Kidney (tissue), 14 donors: Measurements from ENCODE around the gene PYGB. TPM values are rescaled to one million over a fixed set of nuclear protein-coding genes. Genes with fewer than 3 reads are reported as not detected.
A peak's percentile ranks its signal among the peaks of the same experiment; 100 is the strongest.
"Not testable (repeated sequence)": the region's sequence is repeated elsewhere in the genome, so short reads cannot be mapped to it uniquely, and the experiment has no call there.

ENCODE experiments used
- DNase-seq, 5 donors: peaks; one replicate each; pipeline ENCODE4 v3.0.0-alpha.2; 2013 to 2020
- FAIRE-seq: peaks from 2 replicates; lab custom pipeline; 2012; peaks lifted over from hg19 to GRCh38; lab: Jason Lieb, UNC
- H3K27ac ChIP-seq, 2 donors: one replicate each; pipeline ENCODE4 v1.7.0; 2013; ENCODE audit warnings: low read depth in 2 of 2, low read length in 2 of 2, inconsistent platforms in 1 of 2
- H3K27me3 ChIP-seq: one replicate; pipeline ENCODE4 v1.7.1; 2013; ENCODE audit warnings: low read length, inconsistent platforms; ENCODE audit not compliant: control insufficient read depth, insufficient read depth
- H3K36me3 ChIP-seq, 3 donors: one replicate each; pipeline versions ENCODE4 v1.7.0 to v1.7.1; 2013; ENCODE audit warnings: low read length in 3 of 3, control low read depth in 1 of 3, inconsistent platforms in 1 of 3; ENCODE audit not compliant: insufficient read depth in 3 of 3, control insufficient read depth in 2 of 3
- H3K4me1 ChIP-seq, 3 donors: one replicate each; pipeline versions ENCODE4 v1.7.0 to v1.7.1; 2013; ENCODE audit warnings: low read length in 3 of 3, inconsistent platforms in 1 of 3, low read depth in 1 of 3; ENCODE audit not compliant: control insufficient read depth in 2 of 3, insufficient read depth in 2 of 3
- H3K4me3 ChIP-seq, 3 donors: one replicate each; pipeline versions ENCODE4 v1.7.0 to v1.8.1; 2013; ENCODE audit warnings: low read length in 3 of 3, control low read depth in 1 of 3, inconsistent platforms in 1 of 3
- H3K9ac ChIP-seq, 3 donors: one replicate each; pipeline versions ENCODE4 v1.7.0 to v1.7.1; 2013; ENCODE audit warnings: low read length in 3 of 3, control low read depth in 1 of 3, inconsistent platforms in 1 of 3
- H3K9me3 ChIP-seq, 3 donors: one replicate each; pipeline versions ENCODE4 v1.7.0 to v1.7.1; 2013; ENCODE audit warnings: low read length in 3 of 3, control low read depth in 1 of 3, inconsistent platforms in 1 of 3; ENCODE audit not compliant: control insufficient read depth in 2 of 3, insufficient read depth in 1 of 3
- intact Hi-C: fragments of 100-400 bp; cut with DNase I; formaldehyde crosslinking; loops from one replicate; pipeline ENCODE4 v1.11.1; 2022
- polyA plus RNA-seq: library from polyadenylated mRNA; stranded (reverse); fragments of 350-450 nt; fragmentation: Illumina TruSeq; extraction: RNeasy Lipid Tissue Mini Kit (QIAGEN cat#74804); gene quantifications from one replicate; pipeline ENCODE4 v1.2.3, GENCODE V29; 2014; ENCODE audit warnings: low read depth, low replicate concordance; ENCODE audit not compliant: insufficient read depth
- total RNA-seq: library from RNA; stranded (reverse); fragmentation: NEBNext Ultra II Directional; extraction: Animal tissue kit (Norgen Biotek cat#: 25700); gene quantifications from one replicate; pipeline ENCODE4 v1.2.1, GENCODE V29; 2021
- TF ChIP-seq, protein P1 (sequence below): IDR thresholded peaks from 3 replicates; pipeline ENCODE4 v1.5.1; 2012; ENCODE audit warnings: mild to moderate bottlenecking, moderate library complexity, borderline replicate concordance; ENCODE audit not compliant: insufficient read depth; ENCODE audit errors: extremely low read depth
- donor health status: control.
- donor health status: control.
- donor health status: control.
- donor health status: control.
- donor health status: control.
- donor health status: DM: yes; HTN: yes; CAD: no.
- donor health status: Normal renal cell carcinoma (clear cell type).

The PYGB gene
- total and polyA plus RNA-seq, 2 donors from 2014 or later = 50.9 to 176 TPM

DNA sequence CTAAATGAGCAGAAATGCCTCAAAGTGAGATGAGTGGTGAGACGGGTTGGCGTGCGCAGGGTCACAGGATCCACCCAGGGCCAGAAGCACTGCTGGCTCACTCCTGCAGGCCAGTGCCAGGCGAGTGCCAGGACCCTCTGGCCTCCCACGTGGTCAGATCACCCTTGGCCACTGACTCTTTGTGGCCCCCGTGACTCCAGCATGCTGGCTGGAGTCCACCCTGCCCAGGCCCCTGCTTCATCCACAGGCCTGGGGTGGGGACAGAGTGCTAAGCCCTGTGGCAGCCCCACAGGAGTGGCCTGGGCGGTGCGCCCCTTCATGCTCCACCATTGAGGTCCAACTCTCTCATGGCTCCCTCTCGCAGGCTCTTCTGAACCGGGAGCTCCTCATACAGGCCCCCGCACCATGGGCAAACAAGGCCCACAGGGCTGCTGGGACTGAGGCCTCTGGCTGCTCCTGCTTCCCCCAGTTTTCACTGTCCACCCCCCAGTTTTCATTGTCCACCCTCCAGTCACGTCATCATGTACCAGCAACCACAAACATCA lies 81.1 kb downstream of the PYGB start:
- Histone ChIP-seq H3K27me3 (no peaks in the 10 kb centered on the region), H3K4me1 (peaks cover 0 to 17% (median 2%) of the 10 kb centered on the region in 3 donors), H3K27ac (no peak overlapping the region), H3K9me3 (no peaks in the 10 kb centered on the region), H3K9ac (no peak overlapping the region), H3K4me3 (no peak overlapping the region), H3K36me3 (no peaks in the 10 kb centered on the region)
- TF ChIP-seq, protein P1, sequence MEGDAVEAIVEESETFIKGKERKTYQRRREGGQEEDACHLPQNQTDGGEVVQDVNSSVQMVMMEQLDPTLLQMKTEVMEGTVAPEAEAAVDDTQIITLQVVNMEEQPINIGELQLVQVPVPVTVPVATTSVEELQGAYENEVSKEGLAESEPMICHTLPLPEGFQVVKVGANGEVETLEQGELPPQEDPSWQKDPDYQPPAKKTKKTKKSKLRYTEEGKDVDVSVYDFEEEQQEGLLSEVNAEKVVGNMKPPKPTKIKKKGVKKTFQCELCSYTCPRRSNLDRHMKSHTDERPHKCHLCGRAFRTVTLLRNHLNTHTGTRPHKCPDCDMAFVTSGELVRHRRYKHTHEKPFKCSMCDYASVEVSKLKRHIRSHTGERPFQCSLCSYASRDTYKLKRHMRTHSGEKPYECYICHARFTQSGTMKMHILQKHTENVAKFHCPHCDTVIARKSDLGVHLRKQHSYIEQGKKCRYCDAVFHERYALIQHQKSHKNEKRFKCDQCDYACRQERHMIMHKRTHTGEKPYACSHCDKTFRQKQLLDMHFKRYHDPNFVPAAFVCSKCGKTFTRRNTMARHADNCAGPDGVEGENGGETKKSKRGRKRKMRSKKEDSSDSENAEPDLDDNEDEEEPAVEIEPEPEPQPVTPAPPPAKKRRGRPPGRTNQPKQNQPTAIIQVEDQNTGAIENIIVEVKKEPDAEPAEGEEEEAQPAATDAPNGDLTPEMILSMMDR = no peak
- no peak for DNase-seq
- no peak for FAIRE-seq
- intact Hi-C loops = no loop called here

DNA sequence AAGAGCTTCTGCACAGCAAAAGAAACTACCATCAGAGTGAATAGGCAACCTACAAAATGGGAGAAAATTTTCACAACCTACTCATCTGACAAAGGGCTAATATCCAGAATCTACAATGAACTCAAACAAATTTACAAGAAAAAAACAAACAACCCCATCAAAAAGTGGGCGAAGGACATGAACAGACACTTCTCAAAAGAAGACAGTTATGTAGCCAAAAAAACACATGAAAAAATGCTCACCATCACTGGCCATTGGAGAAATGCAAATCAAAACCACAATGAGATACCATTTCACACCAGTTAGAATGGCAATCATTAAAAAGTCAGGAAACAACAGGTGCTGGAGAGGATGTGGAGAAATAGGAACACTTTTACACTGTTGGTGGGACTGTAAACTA lies 87.1 kb downstream of the PYGB start:
- H3K27me3 ChIP-seq, FAIRE-seq, H3K4me3 ChIP-seq, H3K9ac ChIP-seq, DNase-seq, H3K9me3 ChIP-seq, H3K36me3 ChIP-seq, H3K27ac ChIP-seq, intact Hi-C loops: not testable (repeated sequence)
- peaks cover 0 to 14% (median 10%) of the 10 kb centered on the region in 3 donors for H3K4me1 ChIP-seq

DNA sequence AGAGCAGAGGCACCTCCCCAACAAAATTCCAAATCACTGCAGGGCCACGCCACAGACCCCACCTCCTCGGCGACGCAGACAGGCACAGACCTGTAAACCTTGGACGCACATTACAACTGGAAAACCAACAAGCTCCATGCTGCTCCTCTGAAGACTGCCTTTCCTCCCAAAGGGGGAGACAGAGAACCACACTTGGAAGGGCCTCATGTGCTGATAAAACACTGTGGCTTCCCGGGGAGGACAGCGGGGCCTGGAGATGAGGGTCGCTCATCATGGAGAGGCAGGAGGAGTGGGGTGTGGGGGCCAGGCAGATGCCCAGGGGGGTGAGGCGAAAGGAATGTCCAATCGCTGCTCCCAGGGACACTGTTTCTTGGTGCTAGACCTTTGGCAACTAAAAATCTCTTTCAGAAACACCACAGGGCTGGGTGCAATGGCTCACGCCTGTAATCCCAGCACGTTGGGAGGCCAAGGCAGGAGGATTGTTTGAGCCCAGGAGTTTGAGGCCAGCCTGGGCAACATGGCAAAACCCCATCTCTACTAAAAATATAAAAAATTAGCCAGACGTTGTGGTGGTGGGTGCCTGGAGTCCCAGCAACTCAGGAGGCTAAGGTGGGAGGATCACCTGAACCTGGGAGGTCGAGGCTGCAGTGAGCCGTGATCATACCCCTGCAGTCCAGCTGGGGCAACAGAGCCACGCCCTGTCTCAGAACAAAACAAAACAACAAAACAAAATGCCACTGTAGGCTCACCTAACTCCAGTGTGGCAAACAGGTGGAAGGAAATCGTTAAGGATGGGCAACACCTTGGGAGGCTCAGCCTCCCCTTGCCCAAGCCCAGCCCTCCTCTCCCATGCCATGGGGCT lies 88.9 kb downstream of the PYGB start:
- TF ChIP-seq, protein P1 = peak; percentile 22
- no peak overlapping the region for H3K27ac ChIP-seq
- no peak overlapping the region for H3K4me3 ChIP-seq
- H3K9me3 ChIP-seq = no peaks in the 10 kb centered on the region
- H3K36me3 ChIP-seq = no peaks in the 10 kb centered on the region
- DNase-seq = peak in 1 of 5 donors; percentile 37
- no peak overlapping the region for H3K9ac ChIP-seq
- no peaks in the 10 kb centered on the region for H3K27me3 ChIP-seq
- FAIRE-seq = no peak
- intact Hi-C loops = no loop called here
- peaks cover 0 to 16% (median 10%) of the 10 kb centered on the region in 3 donors for H3K4me1 ChIP-seq
